ENCODE results near the gene IQCK.

Gene IQCK

GRCh38 chr16:19883296-19883965 lies 165.4 kb downstream of the IQCK start:
- peak; percentile 58 for DNase-seq (ENCODE audit: low read depth)
- peak overlapping the region; percentile 77 for H3K4me3 ChIP-seq (replicated peaks; ENCODE audit: low read depth, low read length)
- no peak for TF ChIP-seq CTCF (IDR thresholded peaks at IDR 0.05; ENCODE audit: low read length, missing control alignments)

GRCh38 chr16:19883966-19884485 lies 166.0 kb downstream of the IQCK start:
- TF ChIP-seq CTCF (IDR thresholded peaks at IDR 0.05; ENCODE audit: low read length, missing control alignments) = no peak
- no peak for DNase-seq (ENCODE audit: low read depth)
- peak overlapping the region; percentile 77 for H3K4me3 ChIP-seq (replicated peaks; ENCODE audit: low read depth, low read length)

- peak within 1 kb of the TSS; percentile 77 for H3K4me3 ChIP-seq (replicated peaks; ENCODE audit: low read depth, low read length)
- peak; percentile 46 for DNase-seq (ENCODE audit: low read depth)
- TF ChIP-seq CTCF (IDR thresholded peaks at IDR 0.05; ENCODE audit: low read length, missing control alignments) = no peak
Measured at GRCh38 chr16:19884611-19885450, 166.8 kb downstream of the IQCK start, which contains the start of gene GPRC5B. TSS of gene GPRC5B (minus strand) at chr16:19884848. CDS start at chr16:19872845, 12,003 bp downstream.

- peak; percentile 16 for DNase-seq (ENCODE audit: low read depth)
- no peak for TF ChIP-seq CTCF (IDR thresholded peaks at IDR 0.05; ENCODE audit: low read length, missing control alignments)
- H3K4me3 ChIP-seq (replicated peaks; ENCODE audit: low read depth, low read length) = peak overlapping the region; percentile 77
Measured at GRCh38 chr16:19885451-19886072, 167.5 kb downstream of the IQCK start.

- DNase-seq (ENCODE audit: low read depth) = peak; percentile 85
- peak overlapping the region; percentile 17 for H3K4me3 ChIP-seq (replicated peaks; ENCODE audit: low read depth, low read length)
- peak; percentile 100 for TF ChIP-seq CTCF (IDR thresholded peaks at IDR 0.05; ENCODE audit: low read length, missing control alignments)
Measured at GRCh38 chr16:19886073-19886941, 168.2 kb downstream of the IQCK start.

GRCh38 chr16:19888834-19889233 lies 170.8 kb downstream of the IQCK start:
- no peak overlapping the region for H3K4me3 ChIP-seq (replicated peaks; ENCODE audit: low read depth, low read length)
- no peak for TF ChIP-seq CTCF (IDR thresholded peaks at IDR 0.05; ENCODE audit: low read length, missing control alignments)
- DNase-seq (ENCODE audit: low read depth) = no peak

All from fibroblast of pulmonary artery (primary cell).